Upper lobe of left lung (tissue), 6 donors: ENCODE results near the gene REEP2. TPM values are rescaled to one million over a fixed set of nuclear protein-coding genes. Genes with fewer than 3 reads are reported as not detected.

Experiments used
- ATAC-seq, 2 donors: fragments of 200-7000 bp; cut with Tn5 transposase; one replicate each; pipeline ENCODE4 v1.9.1; 2022; ENCODE audit warnings: mild to moderate bottlenecking in 2 of 2, moderate library complexity in 2 of 2; ENCODE audit not compliant: low FRiP score in 2 of 2
- DNase-seq, 2 donors: peaks; one replicate each; pipeline ENCODE4 v3.0.0-alpha.2; 2019 to 2020
- H3K27ac ChIP-seq, 4 donors: fragments of 200-600 bp; sonication (generic); one replicate each; pipeline ENCODE4 v1.5.1; 2016 to 2019
- H3K27me3 ChIP-seq, 4 donors: fragments of 200-600 bp; sonication (generic); one replicate each; pipeline ENCODE4 v1.5.1; 2017 to 2019
- H3K36me3 ChIP-seq, 4 donors: fragments of 200-600 bp; sonication (generic); one replicate each; pipeline ENCODE4 v1.5.1; 2016 to 2019
- H3K4me1 ChIP-seq, 4 donors: fragments of 200-600 bp; sonication (generic); one replicate each; pipeline ENCODE4 v1.5.1; 2018 to 2019
- H3K4me3 ChIP-seq, 4 donors: fragments of 200-600 bp; sonication (generic); one replicate each; pipeline ENCODE4 v1.5.1; 2017 to 2019; ENCODE audit warnings: mild to moderate bottlenecking in 2 of 4, moderate library complexity in 1 of 4
- H3K9me3 ChIP-seq, 4 donors: fragments of 200-600 bp; sonication (generic); one replicate each; pipeline ENCODE4 v1.5.1; 2018 to 2019
- EP300 ChIP-seq, 4 donors: sonication (generic); formaldehyde crosslinking; IDR thresholded peaks; one replicate each; pipeline ENCODE4 v1.5.1; 2017; ENCODE audit warnings: antibody characterized with exemption in 4 of 4, control low read depth in 2 of 4
- POLR2A ChIP-seq, 4 donors: fragments of 450-650 bp; IDR thresholded peaks; one replicate each; pipeline ENCODE4 v1.5.1; 2016 to 2017; ENCODE audit warnings: antibody characterized with exemption in 4 of 4, mild to moderate bottlenecking in 2 of 4
- POLR2AphosphoS5 ChIP-seq, 2 donors: sonication (generic); formaldehyde crosslinking; IDR thresholded peaks; one replicate each; pipeline ENCODE4 v1.5.1; 2017; ENCODE audit warnings: antibody characterized with exemption in 2 of 2
- WGBS, 2 donors: methylation state at CpG; one replicate each; pipeline ENCODE4 v1.1.5; 2017 to 2018; 5-methylcytosine and 5-hydroxymethylcytosine counted together
- total RNA-seq, 6 donors: library from RNA; depleted of rRNA in 4 of 6; stranded (reverse); fragments of >200 nt in 4 of 6; gene quantifications; one replicate each; pipeline versions ENCODE4 v1.1.0 to v1.2.1, GENCODE V29; 2016 to 2021
- TF ChIP-seq, protein P1 (sequence below), 6 experiments: fragments of 450-650 bp in 4 of 6; fragments of 200-600 bp in 2 of 6; sonication (generic) in 2 of 6; IDR thresholded peaks; one replicate each; pipeline ENCODE4 v1.5.1; 2016 to 2019; ENCODE audit warnings: antibody characterized with exemption in 6 of 6
- donor health status: DM: no; HTN: no; CAD: no; lungs with moderate emphysema.
- donor health status: DM: no; HTN: yes; CAD: no; lungs with severe emphysema.

Gene REEP2
- total RNA-seq, 6 donors from 2014 or later, result 0.33 to 3.2 (median 0.46) TPM; not detected in 1

DNA sequence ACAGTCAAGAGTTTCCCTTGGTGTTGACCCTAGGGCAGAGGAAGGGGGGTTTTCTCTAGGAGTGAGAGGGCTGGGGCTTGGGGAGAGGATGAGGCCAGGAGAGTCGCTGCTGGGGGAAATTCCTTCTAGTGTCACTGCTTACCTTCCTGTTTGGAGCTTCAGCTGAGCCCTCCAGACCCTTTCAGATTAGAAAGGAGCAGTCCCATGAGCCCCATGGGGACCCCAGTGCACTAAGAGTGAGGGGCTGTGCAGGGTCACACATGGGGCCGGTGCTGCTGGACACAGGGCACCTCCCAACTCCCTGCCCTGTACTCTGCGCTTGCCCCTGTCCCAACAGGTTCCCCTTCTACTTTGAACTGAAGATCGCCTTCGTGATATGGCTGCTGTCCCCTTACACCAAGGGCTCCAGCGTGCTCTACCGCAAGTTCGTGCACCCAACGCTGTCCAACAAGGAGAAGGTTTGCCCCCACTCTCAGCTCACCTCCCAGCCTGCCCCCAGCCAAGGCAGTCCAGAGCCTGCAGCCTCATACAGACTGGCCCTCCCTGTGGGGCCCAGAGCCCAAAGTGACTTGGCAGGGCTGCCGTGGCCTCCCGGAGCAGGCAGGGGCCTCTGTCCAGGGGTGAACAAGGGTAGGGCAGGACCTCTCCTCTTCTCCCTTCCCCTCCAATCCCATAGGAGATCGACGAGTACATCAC is 5.4 kb downstream of the REEP2 start:
- H3K27me3 ChIP-seq, result no peaks in the 10 kb centered on the region
- H3K4me1 ChIP-seq, result peaks cover 3 to 6% (median 5%) of the 10 kb centered on the region in 4 donors
- H3K9me3 ChIP-seq, result no peaks in the 10 kb centered on the region
- WGBS, 2 donors, result 89 to 96% methylated on average over 10 to 13 of the region's 13 CpGs
- no peak overlapping the region for H3K4me3 ChIP-seq
- DNase-seq (no peak), ATAC-seq (no peak)
- TF ChIP-seq EP300 (IDR thresholded peaks at IDR 0.05), result no peak
- TF ChIP-seq, protein P1, sequence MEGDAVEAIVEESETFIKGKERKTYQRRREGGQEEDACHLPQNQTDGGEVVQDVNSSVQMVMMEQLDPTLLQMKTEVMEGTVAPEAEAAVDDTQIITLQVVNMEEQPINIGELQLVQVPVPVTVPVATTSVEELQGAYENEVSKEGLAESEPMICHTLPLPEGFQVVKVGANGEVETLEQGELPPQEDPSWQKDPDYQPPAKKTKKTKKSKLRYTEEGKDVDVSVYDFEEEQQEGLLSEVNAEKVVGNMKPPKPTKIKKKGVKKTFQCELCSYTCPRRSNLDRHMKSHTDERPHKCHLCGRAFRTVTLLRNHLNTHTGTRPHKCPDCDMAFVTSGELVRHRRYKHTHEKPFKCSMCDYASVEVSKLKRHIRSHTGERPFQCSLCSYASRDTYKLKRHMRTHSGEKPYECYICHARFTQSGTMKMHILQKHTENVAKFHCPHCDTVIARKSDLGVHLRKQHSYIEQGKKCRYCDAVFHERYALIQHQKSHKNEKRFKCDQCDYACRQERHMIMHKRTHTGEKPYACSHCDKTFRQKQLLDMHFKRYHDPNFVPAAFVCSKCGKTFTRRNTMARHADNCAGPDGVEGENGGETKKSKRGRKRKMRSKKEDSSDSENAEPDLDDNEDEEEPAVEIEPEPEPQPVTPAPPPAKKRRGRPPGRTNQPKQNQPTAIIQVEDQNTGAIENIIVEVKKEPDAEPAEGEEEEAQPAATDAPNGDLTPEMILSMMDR (IDR thresholded peaks at IDR 0.05), result no peak
- no peak for TF ChIP-seq POLR2A (IDR thresholded peaks at IDR 0.05)
- no peak for TF ChIP-seq POLR2AphosphoS5 (IDR thresholded peaks at IDR 0.05)
- no peaks in the 10 kb centered on the region for H3K36me3 ChIP-seq
- H3K27ac ChIP-seq, result no peak overlapping the region

DNA sequence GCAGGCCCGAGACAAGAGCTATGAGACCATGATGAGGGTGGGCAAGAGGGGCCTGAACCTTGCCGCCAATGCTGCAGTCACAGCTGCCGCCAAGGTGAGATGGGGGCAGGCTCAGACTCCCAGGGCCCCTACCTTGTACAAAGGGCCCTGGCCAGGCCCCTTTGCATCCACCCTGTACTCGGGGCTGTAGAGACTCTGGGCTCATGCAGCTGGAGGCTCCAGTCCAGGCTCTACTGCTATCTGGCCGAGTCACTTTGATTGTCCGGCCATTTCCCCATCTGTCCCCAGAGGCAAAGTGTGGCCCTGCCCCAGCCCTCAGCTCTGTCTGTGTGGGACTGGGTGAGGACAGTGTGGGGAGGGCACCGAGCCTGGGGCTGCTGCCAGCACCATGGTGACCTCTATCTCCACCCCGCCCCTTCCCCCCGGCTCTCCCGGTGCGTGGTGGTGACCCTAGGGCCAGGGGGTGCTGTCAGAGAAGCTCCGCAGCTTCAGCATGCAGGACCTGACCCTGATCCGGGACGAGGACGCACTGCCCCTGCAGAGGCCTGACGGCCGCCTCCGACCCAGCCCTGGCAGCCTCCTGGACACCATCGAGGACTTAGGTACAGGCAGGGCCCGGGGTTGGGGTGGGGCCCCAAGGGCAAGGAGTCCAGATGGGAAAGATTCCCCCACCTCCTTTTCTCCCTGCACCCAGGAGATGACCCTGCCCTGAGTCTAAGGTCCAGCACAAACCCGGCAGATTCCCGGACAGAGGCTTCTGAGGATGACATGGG is 6.1 kb downstream of the REEP2 start:
- Histone ChIP-seq H3K27me3 (no peaks in the 10 kb centered on the region), H3K36me3 (no peaks in the 10 kb centered on the region), H3K9me3 (no peaks in the 10 kb centered on the region), H3K4me1 (peaks cover 0 to 5% (median 4%) of the 10 kb centered on the region in 4 donors), H3K4me3 (no peak overlapping the region), H3K27ac (no peak overlapping the region)
- TF ChIP-seq EP300 (IDR thresholded peaks at IDR 0.05) (no peak), POLR2A (IDR thresholded peaks at IDR 0.05) (no peak), POLR2AphosphoS5 (IDR thresholded peaks at IDR 0.05) (no peak)
- TF ChIP-seq, protein P1 (IDR thresholded peaks at IDR 0.05), result no peak
- peak in 1 of 2 donors; percentile 82 for DNase-seq
- 88 to 93% methylated on average over 17 to 18 of the region's 22 CpGs for WGBS, 2 donors
- ATAC-seq, result peak in 1 of 2 donors; percentile 2

DNA sequence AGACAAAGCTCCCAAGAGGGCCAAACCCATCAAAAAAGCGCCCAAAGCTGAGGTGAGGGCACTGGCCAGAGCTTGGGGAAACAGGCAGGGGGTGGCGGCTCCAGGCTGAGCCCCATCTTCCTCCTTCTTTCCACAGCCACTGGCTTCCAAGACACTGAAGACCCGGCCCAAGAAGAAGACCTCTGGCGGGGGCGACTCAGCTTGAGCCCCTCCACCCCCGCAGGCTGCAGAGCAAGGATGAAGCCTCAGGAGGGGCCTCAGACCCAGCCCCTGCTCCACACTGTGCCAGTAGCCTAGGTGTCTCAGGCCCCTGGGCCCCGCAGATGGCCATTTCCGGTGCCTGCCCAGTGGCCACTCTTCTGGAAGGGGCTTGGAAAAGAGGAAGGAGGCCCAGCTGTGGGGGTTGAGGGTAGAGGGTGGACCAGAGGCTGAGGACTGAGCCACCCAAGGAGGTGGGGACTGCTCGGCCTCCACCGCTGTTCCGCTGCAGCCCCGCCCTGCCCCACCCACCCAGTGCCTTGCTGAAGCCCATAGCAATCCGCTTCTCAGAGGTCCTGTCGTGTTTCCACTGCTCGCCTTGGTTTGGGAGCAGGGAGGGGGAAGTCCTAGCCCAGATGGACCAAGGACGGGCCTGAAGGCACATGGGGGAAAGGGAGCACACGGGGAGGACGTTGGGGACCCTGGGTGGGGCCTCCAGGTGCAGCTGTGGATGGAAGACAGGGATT is 6.9 kb downstream of the REEP2 start:
- no peaks in the 10 kb centered on the region for H3K36me3 ChIP-seq
- no peak for DNase-seq
- no peak for ATAC-seq
- H3K27me3 ChIP-seq, result no peaks in the 10 kb centered on the region
- H3K4me1 ChIP-seq, result peaks cover 3 to 8% (median 7%) of the 10 kb centered on the region in 4 donors
- 83 to 86% methylated on average over 16 to 18 of the region's 18 CpGs for whole genome bisulfite sequencing, 2 donors
- no peak overlapping the region for H3K27ac ChIP-seq
- H3K9me3 ChIP-seq, result no peaks in the 10 kb centered on the region
- TF ChIP-seq POLR2A (IDR thresholded peaks at IDR 0.05) (no peak), POLR2AphosphoS5 (IDR thresholded peaks at IDR 0.05) (no peak), EP300 (IDR thresholded peaks at IDR 0.05) (no peak)
- TF ChIP-seq, protein P1 (IDR thresholded peaks at IDR 0.05), result no peak
- H3K4me3 ChIP-seq, result no peak overlapping the region

DNA sequence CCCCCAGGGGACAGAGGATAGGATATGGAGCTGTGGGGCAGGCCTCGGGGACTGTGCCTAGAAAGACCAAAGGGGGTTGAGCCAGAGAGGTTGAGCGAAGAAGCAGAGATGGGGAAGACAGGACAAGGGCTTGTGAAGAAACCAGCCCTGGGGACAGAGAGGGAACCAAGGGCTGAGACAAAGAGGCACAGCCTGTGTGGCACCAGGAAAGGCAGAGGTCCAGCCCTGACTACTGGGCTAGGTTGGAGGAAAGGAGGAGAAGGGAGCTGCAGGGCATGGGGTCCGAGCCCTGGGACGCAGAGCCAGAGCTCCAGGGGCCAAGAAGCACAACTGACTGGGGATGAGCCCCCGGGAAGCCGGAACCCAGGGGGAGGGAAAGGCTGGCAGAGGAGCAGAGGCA is 9.2 kb downstream of the REEP2 start:
- Histone ChIP-seq H3K36me3 (no peaks in the 10 kb centered on the region), H3K27ac (no peak overlapping the region), H3K4me1 (peaks cover 3 to 8% (median 7%) of the 10 kb centered on the region in 4 donors), H3K27me3 (no peaks in the 10 kb centered on the region), H3K4me3 (no peak overlapping the region), H3K9me3 (no peaks in the 10 kb centered on the region)
- TF ChIP-seq EP300 (IDR thresholded peaks at IDR 0.05) (no peak), POLR2A (IDR thresholded peaks at IDR 0.05) (no peak), POLR2AphosphoS5 (IDR thresholded peaks at IDR 0.05) (no peak)
- TF ChIP-seq, protein P1 (IDR thresholded peaks at IDR 0.05), result no peak
- DNase-seq (no peak), ATAC-seq (no peak)
- 87% methylated on average over 6 of the region's 6 CpGs for WGBS, 2 donors
